IMR-90 (cell line): ENCODE measurements around the gene WDFY2. TPM values are rescaled to one million over a fixed set of nuclear protein-coding genes. Genes with fewer than 3 reads are reported as not detected.

Experiments used
- ATAC-seq: fragments of 200-7000 bp; cut with Tn5 transposase; 2 replicates; pipeline ENCODE4 v1.9.1; 2020; ENCODE audit warnings: low read depth, mild to moderate bottlenecking, moderate library complexity
- BruUV-seq: library from RNA; stranded (reverse); fragments of 400-500 nt; replicated peaks from 2 replicates; lab custom pipeline; 2021; lab: Mats Ljungman, UMichigan
- CTCF ChIA-PET: fragments of 300-600 bp; formaldehyde crosslinking; extraction: SDS; loops from one replicate; lab custom pipeline; 2021; ENCODE audit warnings: antibody characterized with exemption; lab: Yijun Ruan, JAX
- POLR2A ChIA-PET: fragments of 300-600 bp; sonication (Branson Sonifier 250); formaldehyde crosslinking; loops from one replicate; lab custom pipeline; 2022; ENCODE audit warnings: antibody characterized with exemption; ENCODE audit not compliant: unreplicated experiment; lab: Charles Lee
- DNase-seq: peaks from one replicate; pipeline ENCODE4 v3.0.0; 2013
- H2AFZ ChIP-seq: replicated peaks from 2 replicates; pipeline ENCODE3; 2013; ENCODE audit warnings: low read length, mild to moderate bottlenecking; ENCODE audit not compliant: poor library complexity
- H2AK5ac ChIP-seq: 2 replicates; pipeline ENCODE4 v1.6.1; 2013; ENCODE audit warnings: low read depth, low read length, inconsistent platforms
- H2AK9ac ChIP-seq: replicated peaks from 2 replicates; pipeline ENCODE3; 2013; ENCODE audit warnings: mild to moderate bottlenecking, low read depth, low read length, moderate library complexity; ENCODE audit not compliant: poor library complexity
- H2BK120ac ChIP-seq: 2 replicates; pipeline ENCODE4 v1.6.1; 2013; ENCODE audit warnings: low read depth, low read length, inconsistent platforms
- H2BK15ac ChIP-seq: 3 replicates; pipeline ENCODE4 v1.6.1; 2013; ENCODE audit warnings: low read depth, low read length, inconsistent platforms
- H2BK20ac ChIP-seq: 2 replicates; pipeline ENCODE4 v1.6.1; 2013; ENCODE audit warnings: low read depth, mild to moderate bottlenecking, inconsistent platforms, low read length, moderate library complexity
- H2BK5ac ChIP-seq: 2 replicates; pipeline ENCODE4 v1.6.1; 2013; ENCODE audit warnings: mild to moderate bottlenecking, low read depth, low read length, inconsistent platforms; ENCODE audit not compliant: poor library complexity, severe bottlenecking
- H3K14ac ChIP-seq: replicated peaks from 2 replicates; pipeline ENCODE4 v1.6.1; 2013; ENCODE audit warnings: low read depth, low read length, inconsistent platforms
- H3K18ac ChIP-seq: 2 replicates; pipeline ENCODE4 v1.6.1; 2013; ENCODE audit warnings: low read depth, low read length, control low read depth
- H3K23ac ChIP-seq: 2 replicates; pipeline ENCODE4 v1.6.1; 2013; ENCODE audit warnings: low read depth, low read length, inconsistent platforms
- H3K27ac ChIP-seq: 2 replicates; pipeline ENCODE4 v1.5.1; 2013; ENCODE audit warnings: mild to moderate bottlenecking, control low read depth, low read length; ENCODE audit not compliant: insufficient read depth
- H3K27me3 ChIP-seq: 2 replicates; pipeline ENCODE4 v1.6.1; 2013; ENCODE audit warnings: low read length; ENCODE audit not compliant: control insufficient read depth, insufficient read depth
- H3K36me3 ChIP-seq: 2 replicates; pipeline ENCODE4 v1.6.1; 2013; ENCODE audit warnings: low read length, mixed read lengths; ENCODE audit not compliant: control insufficient read depth, insufficient read depth
- H3K4ac ChIP-seq: 2 replicates; pipeline ENCODE4 v1.6.1; 2013; ENCODE audit warnings: low read depth, low read length, inconsistent platforms
- H3K4me1 ChIP-seq: 2 replicates; pipeline ENCODE4 v1.6.1; 2013; ENCODE audit warnings: low read length, mixed read lengths; ENCODE audit not compliant: control insufficient read depth, insufficient read depth
- H3K4me2 ChIP-seq: 2 replicates; pipeline ENCODE4 v1.6.1; 2013; ENCODE audit warnings: low read depth, mild to moderate bottlenecking, control low read depth, low read length, moderate library complexity
- H3K4me3 ChIP-seq: 2 replicates; pipeline ENCODE4 v1.5.1; 2013; ENCODE audit warnings: low read depth, mild to moderate bottlenecking, control low read depth, low read length, moderate library complexity; ENCODE audit not compliant: insufficient read depth
- H3K56ac ChIP-seq: 2 replicates; pipeline ENCODE4 v1.6.1; 2013; ENCODE audit warnings: low read length, inconsistent platforms; ENCODE audit not compliant: insufficient read depth; ENCODE audit errors: extremely low read depth
- H3K79me1 ChIP-seq, 2 experiments: 2 replicates each; pipeline ENCODE4 v1.6.1; 2013; ENCODE audit warnings: low read length in 2 of 2, inconsistent platforms in 1 of 2, low read depth in 1 of 2
- H3K9ac ChIP-seq: 2 replicates; pipeline ENCODE4 v1.6.1; 2013; ENCODE audit warnings: low read depth, low read length, control low read depth
- H3K9me1 ChIP-seq: 2 replicates; pipeline ENCODE4 v1.6.1; 2013; ENCODE audit warnings: low read length, inconsistent platforms; ENCODE audit not compliant: insufficient read depth
- H3K9me3 ChIP-seq: 2 replicates; pipeline ENCODE4 v1.6.1; 2013; ENCODE audit warnings: low read length; ENCODE audit not compliant: control insufficient read depth, insufficient read depth
- H4K20me1 ChIP-seq: 2 replicates; pipeline ENCODE4 v1.6.1; 2013; ENCODE audit warnings: low read length, inconsistent platforms; ENCODE audit not compliant: insufficient read depth
- H4K5ac ChIP-seq: 2 replicates; pipeline ENCODE4 v1.6.1; 2013; ENCODE audit warnings: mild to moderate bottlenecking, low read depth, low read length, control low read depth
- H4K8ac ChIP-seq, 2 experiments: 2 replicates each; pipeline ENCODE4 v1.6.1; 2013; ENCODE audit warnings: low read depth in 2 of 2, low read length in 2 of 2, control low read depth in 1 of 2, inconsistent platforms in 1 of 2
- H4K91ac ChIP-seq: 2 replicates; pipeline ENCODE4 v1.6.1; 2013; ENCODE audit warnings: low read depth, low read length, inconsistent platforms; ENCODE audit not compliant: insufficient read depth
- BHLHE40 ChIP-seq: fragments of 150-350 bp; IDR thresholded peaks from 2 replicates; pipeline ENCODE4 v1.6.1; 2016; ENCODE audit warnings: mild to moderate bottlenecking, low read depth, low read length
- CEBPB ChIP-seq: IDR thresholded peaks from 2 replicates; pipeline ENCODE4 v1.6.1; 2012; ENCODE audit warnings: low read depth, low read length, improper control_type of control experiment
- CHD1 ChIP-seq: IDR thresholded peaks from 2 replicates; pipeline ENCODE4 v1.6.1; 2012; ENCODE audit warnings: low read depth, low read length, improper control_type of control experiment
- CTCF ChIP-seq: conservative IDR thresholded peaks from 2 replicates; pipeline ENCODE4 v1.5.1; 2012; ENCODE audit warnings: mild to moderate bottlenecking, low read depth, low read length, improper control_type of control experiment
- ELK1 ChIP-seq: fragments of 150-350 bp; IDR thresholded peaks from 2 replicates; pipeline ENCODE4 v1.6.1; 2016; ENCODE audit warnings: low read depth, mild to moderate bottlenecking, low read length, moderate library complexity, borderline replicate concordance
- FOS ChIP-seq: fragments of 150-350 bp; IDR thresholded peaks from 2 replicates; pipeline ENCODE4 v1.6.1; 2016; ENCODE audit warnings: low read depth, low read length
- MAFK ChIP-seq: IDR thresholded peaks from 2 replicates; pipeline ENCODE4 v1.6.1; 2012; ENCODE audit warnings: low read depth, low read length, improper control_type of control experiment
- MAZ ChIP-seq: IDR thresholded peaks from 2 replicates; pipeline ENCODE4 v1.6.1; 2012; ENCODE audit warnings: low read depth, mild to moderate bottlenecking, low read length, improper control_type of control experiment, moderate library complexity, borderline replicate concordance
- MXI1 ChIP-seq: IDR thresholded peaks from 2 replicates; pipeline ENCODE4 v1.6.1; 2012; ENCODE audit warnings: low read depth, mild to moderate bottlenecking, low read length, moderate library complexity, borderline replicate concordance
- NFE2L2 ChIP-seq: fragments of 150-350 bp; IDR thresholded peaks from 2 replicates; pipeline ENCODE4 v1.6.1; 2016; ENCODE audit warnings: low read depth, mild to moderate bottlenecking, low read length
- POLR2A ChIP-seq: IDR thresholded peaks from 2 replicates; pipeline ENCODE4 v1.6.1; 2012; ENCODE audit warnings: mild to moderate bottlenecking, low read depth, low read length
- RAD21 ChIP-seq: IDR thresholded peaks from 2 replicates; pipeline ENCODE4 v1.6.1; 2012; ENCODE audit warnings: low read length, improper control_type of control experiment
- RCOR1 ChIP-seq: IDR thresholded peaks from 2 replicates; pipeline ENCODE4 v1.6.1; 2012; ENCODE audit warnings: mild to moderate bottlenecking, low read length, improper control_type of control experiment; ENCODE audit not compliant: insufficient replicate concordance
- RFX5 ChIP-seq: IDR thresholded peaks from 2 replicates; pipeline ENCODE4 v1.8.0; 2012; ENCODE audit warnings: low read depth, mild to moderate bottlenecking, low read length, moderate library complexity
- SMC3 ChIP-seq: fragments of 150-350 bp; IDR thresholded peaks from 2 replicates; pipeline ENCODE4 v1.6.1; 2016; ENCODE audit warnings: low read depth, mild to moderate bottlenecking, antibody characterized with exemption, low read length, moderate library complexity
- USF2 ChIP-seq: fragments of 150-350 bp; IDR thresholded peaks from 2 replicates; pipeline ENCODE4 v1.6.1; 2017; ENCODE audit warnings: mild to moderate bottlenecking, antibody characterized with exemption, low read length, low read depth
- WGBS, 2 experiments: methylation state at CpG; one replicate each; pipeline versions ENCODE4 v1.1.5 to v1.1.7; 2013; ENCODE audit warnings: missing lambda C conversion rate in 2 of 2; ENCODE audit not compliant: insufficient read length in 1 of 2; ENCODE audit errors: extremely low coverage in 2 of 2; 5-methylcytosine and 5-hydroxymethylcytosine counted together
- dilution Hi-C: fragments of 300-500 bp; cut with HindIII; formaldehyde crosslinking; loops from one replicate; pipeline ENCODE4 v1.14.3; 2018; ENCODE audit warnings: low sequenced_read_pairs; ENCODE audit not compliant: unreplicated experiment
- in situ Hi-C: fragments of 300-500 bp; cut with MboI; formaldehyde crosslinking; loops from 3 replicates; pipeline ENCODE4 v1.14.3; 2019; ENCODE audit warnings: low sequenced_read_pairs, inconsistent platforms, mixed read lengths
- intact Hi-C: fragments of 100-400 bp; cut with micrococcal nuclease; formaldehyde crosslinking; loops from 2 replicates; pipeline ENCODE4 v1.10.0; 2022
- polyA plus RNA-seq, 3 experiments: library from polyadenylated mRNA; depleted of rRNA; stranded (reverse); fragments of >200 nt; gene quantifications; 2 replicates each; pipeline ENCODE4 v1.2.3, GENCODE V29; 2012; ENCODE audit warnings: low replicate concordance in 1 of 3
- total RNA-seq: library from RNA; depleted of rRNA; stranded (reverse); fragments of >200 nt; gene quantifications from 2 replicates; pipeline ENCODE4 v1.2.3, GENCODE V29; 2012

The WDFY2 gene
- total and polyA plus RNA-seq, 2 of the 4 experiments (the other 2 are of a cell fraction), result 4.3 to 5.4 TPM

GRCh38 chr13:51771418-51772104 lies 187.3 kb downstream of the WDFY2 start:
- BruUV-seq, result no TSS peak
- in situ Hi-C loops (no loop called here), intact Hi-C loops (no loop called here)

More at GRCh38 chr13:51771418-51772104, 187.3 kb downstream of the WDFY2 start:
- H2AK9ac ChIP-seq, result no peak overlapping the region
- H4K8ac ChIP-seq, result no peak overlapping the region
- no peak overlapping the region for H3K23ac ChIP-seq
- no peak overlapping the region for H3K9ac ChIP-seq
- H3K27ac ChIP-seq, result no peak overlapping the region
- ATAC-seq (no peak), DNase-seq (no peak)
- H3K4me2 ChIP-seq, result no peak overlapping the region
- ChIA-PET CTCF (no interaction called here), POLR2A (no interaction called here)
- 92% methylated on average over 2 of the region's 17 CpGs; no CpG with 5 or more reads in 1 of the 2 experiments for WGBS, 2 experiments
- no peak overlapping the region for H2BK20ac ChIP-seq
- no peak overlapping the region for H2BK5ac ChIP-seq
- H3K4ac ChIP-seq, result no peak overlapping the region
- no peak overlapping the region for H3K56ac ChIP-seq
- H3K9me1 ChIP-seq, result peaks cover 7% of the 10 kb centered on the region
- no peaks in the 10 kb centered on the region for H3K4me1 ChIP-seq
- peaks cover 8% of the 10 kb centered on the region; the same call in 1 of the 2 replicates for H3K27me3 ChIP-seq
- H4K91ac ChIP-seq, result no peak overlapping the region
- dilution Hi-C loops, result no loop called here
- H2AK5ac ChIP-seq, result no peak overlapping the region
- no peaks in the 10 kb centered on the region for H3K9me3 ChIP-seq
- TF ChIP-seq RAD21 (no peak), USF2 (no peak), CTCF (no peak), BHLHE40 (no peak), RFX5 (no peak), CHD1 (no peak), RCOR1 (no peak), MAFK (no peak), POLR2A (no peak), CEBPB (no peak), ELK1 (no peak), FOS (no peak), MXI1 (no peak), MAZ (no peak), SMC3 (no peak), NFE2L2 (no peak)
- no peak overlapping the region for H2BK15ac ChIP-seq
- H3K4me3 ChIP-seq, result no peak overlapping the region
- H4K20me1 ChIP-seq, result no peaks in the 10 kb centered on the region
- H3K14ac ChIP-seq, result no peak overlapping the region
- no peak overlapping the region for H2AFZ ChIP-seq
- no peak overlapping the region for H2BK120ac ChIP-seq
- peaks cover 0 to 7% of the 10 kb centered on the region in 2 experiments; a peak in 1 of 4 replicates for H3K79me1 ChIP-seq
- H3K36me3 ChIP-seq, result no peaks in the 10 kb centered on the region; the same call in 1 of the 2 replicates
- no peak overlapping the region for H4K5ac ChIP-seq
- H3K18ac ChIP-seq, result no peak overlapping the region
